SU-DHL-6 (cell line): ENCODE data around the gene FAM20C.

Experiments used
- H2AFZ ChIP-seq: fragments of 200-600 bp; sonication (generic); 2 replicates; pipeline ENCODE4 v1.6.1; 2014; ENCODE audit warnings: low read depth, mild to moderate bottlenecking, moderate library complexity, mixed read lengths, antibody characterized with exemption, low read length; ENCODE audit not compliant: severe bottlenecking
- H3F3A ChIP-seq: fragments of 200-600 bp; shearing (Covaris generic); 2 replicates; pipeline ENCODE4 v1.6.0; 2016; ENCODE audit warnings: antibody characterized with exemption, mild to moderate bottlenecking; ENCODE audit not compliant: insufficient read depth
- H3K27ac ChIP-seq: fragments of 200-600 bp; sonication (generic); 2 replicates; pipeline ENCODE4 v1.5.1; 2016; ENCODE audit warnings: low read depth, mild to moderate bottlenecking, low read length, moderate library complexity, mixed read lengths
- H3K27me3 ChIP-seq: fragments of 200-600 bp; sonication (generic), shearing (Covaris generic); 2 replicates; pipeline ENCODE4 v1.6.0; 2014; ENCODE audit warnings: mild to moderate bottlenecking, low read length
- H3K36me3 ChIP-seq: fragments of 200-600 bp; sonication (generic); 2 replicates; pipeline ENCODE4 v1.6.1; 2014; ENCODE audit warnings: mild to moderate bottlenecking, low read length, mixed read lengths
- H3K4me2 ChIP-seq: fragments of 300-600, 200-600 bp; shearing (Covaris generic), sonication (generic); 2 replicates; pipeline ENCODE4 v1.6.0; 2014; ENCODE audit warnings: low read length, low read depth, mild to moderate bottlenecking; ENCODE audit not compliant: poor library complexity, severe bottlenecking
- H3K4me3 ChIP-seq: fragments of 200-600 bp; sonication (generic); 2 replicates; pipeline ENCODE4 v1.5.1; 2014; ENCODE audit warnings: antibody characterized with exemption, low read length, mild to moderate bottlenecking, mixed read lengths; ENCODE audit not compliant: insufficient read depth, poor library complexity, severe bottlenecking
- H3K79me2 ChIP-seq: fragments of 200-600 bp; sonication (generic); 2 replicates; pipeline ENCODE4 v1.6.1; 2014; ENCODE audit warnings: mild to moderate bottlenecking, low read length, moderate library complexity; ENCODE audit not compliant: insufficient read depth
- H3K9ac ChIP-seq: fragments of 200-600 bp; sonication (generic); 2 replicates; pipeline ENCODE4 v1.7.0; 2014; ENCODE audit warnings: mild to moderate bottlenecking, low read length
- H3K9me2 ChIP-seq: fragments of 200-600 bp; sonication (generic); replicated peaks from 2 replicates; pipeline ENCODE4 v1.6.1; 2014; ENCODE audit warnings: low read length; ENCODE audit not compliant: insufficient read depth
- H3K9me3 ChIP-seq: fragments of 200-600 bp; sonication (generic); 2 replicates; pipeline ENCODE4 v1.6.1; 2014; ENCODE audit warnings: low read length, mixed read lengths; ENCODE audit not compliant: insufficient read depth
- H4K20me1 ChIP-seq: fragments of 200-600 bp; sonication (generic); 2 replicates; pipeline ENCODE4 v1.6.1; 2014; ENCODE audit warnings: low read depth, mild to moderate bottlenecking, antibody characterized with exemption, low read length, moderate library complexity, mixed read lengths
- CTCF ChIP-seq: fragments of 200-600 bp; sonication (generic); IDR thresholded peaks from one replicate; pipeline ENCODE4 v1.5.1; 2017; ENCODE audit warnings: antibody characterized with exemption, mild to moderate bottlenecking, low read length, moderate library complexity; ENCODE audit not compliant: insufficient read depth, poor library complexity, severe bottlenecking
- EZH2phosphoT487 ChIP-seq: fragments of 200-600 bp; sonication (generic), shearing (Covaris generic); conservative IDR thresholded peaks from 2 replicates; pipeline ENCODE4 v1.6.1; 2018; ENCODE audit warnings: mild to moderate bottlenecking, antibody characterized with exemption, low read length, moderate library complexity, mixed read lengths

FAM20C gene

GRCh38 chr7:265192-265997, 73.0 kb downstream of the FAM20C start:
- no peak for TF ChIP-seq EZH2phosphoT487
- TF ChIP-seq CTCF, result no peak
- H3K9me2 ChIP-seq, result no peaks in the 10 kb centered on the region
- no peak overlapping the region for H3K4me3 ChIP-seq
- H3K27ac ChIP-seq, result no peak overlapping the region
- no peak overlapping the region for H2AFZ ChIP-seq
- H4K20me1 ChIP-seq, result no peaks in the 10 kb centered on the region
- no peak overlapping the region for H3K9ac ChIP-seq
- no peak overlapping the region for H3K4me2 ChIP-seq
- H3K27me3 ChIP-seq, result no peaks in the 10 kb centered on the region
- H3K79me2 ChIP-seq, result no peaks in the 10 kb centered on the region
- no peaks in the 10 kb centered on the region for H3K36me3 ChIP-seq
- peaks cover 3% of the 10 kb centered on the region; the same call in 1 of the 2 replicates for H3F3A ChIP-seq
- H3K9me3 ChIP-seq, result peaks cover 27% of the 10 kb centered on the region

GRCh38 chr7:265998-266850, 73.9 kb downstream of the FAM20C start:
- H3K4me3 ChIP-seq, result no peak overlapping the region
- H3F3A ChIP-seq, result peaks cover 3% of the 10 kb centered on the region; the same call in 1 of the 2 replicates
- no peaks in the 10 kb centered on the region for H4K20me1 ChIP-seq
- H3K9me2 ChIP-seq, result no peaks in the 10 kb centered on the region
- no peaks in the 10 kb centered on the region for H3K27me3 ChIP-seq
- H3K27ac ChIP-seq, result no peak overlapping the region
- H3K36me3 ChIP-seq, result no peaks in the 10 kb centered on the region
- TF ChIP-seq EZH2phosphoT487 (no peak), CTCF (no peak)
- no peak overlapping the region for H2AFZ ChIP-seq
- no peak overlapping the region for H3K4me2 ChIP-seq
- H3K79me2 ChIP-seq, result no peaks in the 10 kb centered on the region
- peaks cover 19% of the 10 kb centered on the region for H3K9me3 ChIP-seq
- H3K9ac ChIP-seq, result no peak overlapping the region

GRCh38 chr7:266851-267840, 74.8 kb downstream of the FAM20C start:
- H2AFZ ChIP-seq, result no peak overlapping the region
- H3K27ac ChIP-seq, result no peak overlapping the region
- H3K36me3 ChIP-seq, result no peaks in the 10 kb centered on the region
- no peaks in the 10 kb centered on the region for H4K20me1 ChIP-seq
- H3K9ac ChIP-seq, result no peak overlapping the region
- peaks cover 3% of the 10 kb centered on the region; the same call in 1 of the 2 replicates for H3F3A ChIP-seq
- TF ChIP-seq EZH2phosphoT487 (no peak), CTCF (no peak)
- no peak overlapping the region for H3K4me2 ChIP-seq
- H3K9me3 ChIP-seq, result peaks cover 10% of the 10 kb centered on the region; the same call in 1 of the 2 replicates
- no peaks in the 10 kb centered on the region for H3K27me3 ChIP-seq
- H3K4me3 ChIP-seq, result no peak overlapping the region
- no peaks in the 10 kb centered on the region for H3K79me2 ChIP-seq
- no peaks in the 10 kb centered on the region for H3K9me2 ChIP-seq
